H1 (cell line): ENCODE results near the gene APAF1. TPM values are rescaled to one million over a fixed set of nuclear protein-coding genes. Genes with fewer than 3 reads are reported as not detected.

Experiments
- CTCF ChIA-PET: fragments of 300-600 bp; sonication (Branson Sonifier 250); formaldehyde crosslinking; loops from one replicate; lab custom pipeline; 2021; ENCODE audit not compliant: partially characterized antibody; lab: Charles Lee
- POLR2A ChIA-PET: fragments of 300-600 bp; sonication (Branson Sonifier 250); formaldehyde crosslinking; loops from one replicate; lab custom pipeline; 2021; ENCODE audit warnings: inconsistent platforms; ENCODE audit not compliant: partially characterized antibody; lab: Charles Lee
- DNase-seq, 2 experiments: peaks; one replicate each; pipeline versions ENCODE4 v3.0.0 to v3.0.0-alpha.2; 2010 to 2022; ENCODE audit warnings: low spot score in 2 of 2, low read depth in 1 of 2, mixed read lengths in 1 of 2
- FAIRE-seq: peaks from 2 replicates; lab custom pipeline; 2011; peaks lifted over from hg19 to GRCh38; lab: Jason Lieb, UNC
- H2AFZ ChIP-seq: 2 replicates; pipeline ENCODE4 v1.8.1; 2012; ENCODE audit warnings: low read length, inconsistent platforms
- H2AK5ac ChIP-seq: 2 replicates; pipeline ENCODE4 v1.6.1; 2013; ENCODE audit warnings: low read depth, low read length
- H2BK120ac ChIP-seq: replicated peaks from 2 replicates; pipeline ENCODE3; 2013; ENCODE audit warnings: low read depth, low read length, inconsistent platforms
- H2BK12ac ChIP-seq: 2 replicates; pipeline ENCODE4 v1.6.1; 2013; ENCODE audit warnings: low read depth, low read length
- H2BK15ac ChIP-seq: 2 replicates; pipeline ENCODE4 v1.6.1; 2013; ENCODE audit warnings: low read length
- H2BK20ac ChIP-seq: 2 replicates; pipeline ENCODE4 v1.6.1; 2013; ENCODE audit warnings: low read length
- H2BK5ac ChIP-seq: 2 replicates; pipeline ENCODE4 v1.6.1; 2013; ENCODE audit warnings: low read depth, low read length
- H3K14ac ChIP-seq: 2 replicates; pipeline ENCODE4 v1.6.1; 2013; ENCODE audit warnings: inconsistent platforms; ENCODE audit not compliant: insufficient read length
- H3K18ac ChIP-seq: 2 replicates; pipeline ENCODE4 v1.6.1; 2013; ENCODE audit warnings: low read length; ENCODE audit errors: extremely low read depth
- H3K23ac ChIP-seq: 2 replicates; pipeline ENCODE4 v1.6.1; 2013; ENCODE audit warnings: inconsistent platforms; ENCODE audit not compliant: insufficient read length
- H3K23me2 ChIP-seq: 2 replicates; pipeline ENCODE4 v1.6.1; 2013; ENCODE audit warnings: low read depth, low read length
- H3K27ac ChIP-seq: 2 replicates; pipeline ENCODE4 v1.6.1; 2011; ENCODE audit warnings: low read depth, low read length, inconsistent platforms
- H3K27me3 ChIP-seq, 4 experiments: replicated peaks in 1 of 4; 1 replicate in 1 of 4; 2 replicates in 3 of 4; pipeline versions ENCODE4 v1.6.1 to v1.8.1; 2011 to 2013; ENCODE audit warnings: low read length in 3 of 4, mild to moderate bottlenecking in 3 of 4, inconsistent platforms in 2 of 4, mixed read lengths in 2 of 4, moderate library complexity in 1 of 4; ENCODE audit not compliant: control insufficient read depth in 3 of 4, insufficient read depth in 3 of 4; ENCODE audit errors: extremely low read depth in 1 of 4
- H3K36me3 ChIP-seq, 4 experiments: 2 replicates each; pipeline versions ENCODE4 v1.6.1 to v1.8.1; 2011 to 2013; ENCODE audit warnings: mild to moderate bottlenecking in 4 of 4, low read length in 3 of 4, moderate library complexity in 2 of 4, control low read depth in 1 of 4, inconsistent platforms in 1 of 4; ENCODE audit not compliant: insufficient read depth in 4 of 4, control insufficient read depth in 2 of 4
- H3K4ac ChIP-seq: replicated peaks from 2 replicates; pipeline ENCODE3; 2013; ENCODE audit warnings: low read length, low read depth, mixed read lengths, inconsistent platforms; ENCODE audit not compliant: insufficient read length
- H3K4me1 ChIP-seq, 4 experiments: replicated peaks in 1 of 4; 1 replicate in 1 of 4; 2 replicates in 3 of 4; pipeline versions ENCODE4 v1.6.1 to v1.8.1; 2011 to 2013; ENCODE audit warnings: low read length in 3 of 4, inconsistent platforms in 2 of 4, mixed read lengths in 1 of 4; ENCODE audit not compliant: insufficient read depth in 4 of 4, control insufficient read depth in 3 of 4
- H3K4me2 ChIP-seq, 2 experiments: 2 replicates each; pipeline versions ENCODE4 v1.6.1 to v1.8.1; 2011 to 2013; ENCODE audit warnings: low read depth in 2 of 2, low read length in 2 of 2, control low read depth in 1 of 2, inconsistent platforms in 1 of 2, mild to moderate bottlenecking in 1 of 2; ENCODE audit not compliant: insufficient read depth in 1 of 2
- H3K4me3 ChIP-seq, 4 experiments: fragments of 200-600, 300-600 bp in 1 of 4; sonication (generic), shearing (Covaris generic), sonication (Bioruptor Twin) in 1 of 4; 2 replicates each; pipeline versions ENCODE4 v1.5.1 to v1.8.1; 2011 to 2016; ENCODE audit warnings: low read length in 4 of 4, low read depth in 3 of 4, control low read depth in 2 of 4, inconsistent platforms in 2 of 4, mild to moderate bottlenecking in 2 of 4, mixed read lengths in 1 of 4, moderate library complexity in 1 of 4; ENCODE audit not compliant: insufficient read depth in 2 of 4; ENCODE audit errors: extremely low read depth in 1 of 4
- H3K56ac ChIP-seq: replicated peaks from 2 replicates; pipeline ENCODE3; 2013; ENCODE audit warnings: low read depth, mild to moderate bottlenecking, mixed read lengths, low read length, inconsistent platforms; ENCODE audit not compliant: insufficient read length
- H3K79me1 ChIP-seq: 2 replicates; pipeline ENCODE4 v1.6.1; 2013; ENCODE audit warnings: low read depth, low read length, control low read depth
- H3K79me2 ChIP-seq, 2 experiments: 2 replicates each; pipeline versions ENCODE4 v1.6.1 to v1.8.1; 2012 to 2013; ENCODE audit warnings: low read length in 2 of 2, mild to moderate bottlenecking in 2 of 2, inconsistent platforms in 1 of 2; ENCODE audit not compliant: insufficient read depth in 2 of 2, control insufficient read depth in 1 of 2
- H3K9ac ChIP-seq, 4 experiments: replicated peaks in 1 of 4; 1 replicate in 1 of 4; 2 replicates in 3 of 4; pipeline versions ENCODE4 v1.6.1 to v1.8.1; 2011 to 2013; ENCODE audit warnings: low read depth in 3 of 4, low read length in 3 of 4, control low read depth in 2 of 4, mild to moderate bottlenecking in 2 of 4, moderate library complexity in 2 of 4, inconsistent platforms in 1 of 4; ENCODE audit errors: extremely low read depth in 1 of 4
- H3K9me3 ChIP-seq, 2 experiments: 2 replicates each; pipeline versions ENCODE4 v1.6.1 to v1.8.1; 2012 to 2013; ENCODE audit warnings: mild to moderate bottlenecking in 2 of 2, moderate library complexity in 2 of 2, control low read depth in 1 of 2, inconsistent platforms in 1 of 2, low read depth in 1 of 2, low read length in 1 of 2, mixed read lengths in 1 of 2; ENCODE audit not compliant: insufficient read depth in 2 of 2
- H4K20me1 ChIP-seq, 2 experiments: replicated peaks in 1 of 2; 2 replicates each; pipeline versions ENCODE3 to v1.8.1; 2011 to 2013; ENCODE audit warnings: inconsistent platforms in 2 of 2, low read length in 2 of 2, mild to moderate bottlenecking in 1 of 2; ENCODE audit not compliant: insufficient read depth in 2 of 2, control insufficient read depth in 1 of 2
- H4K5ac ChIP-seq: 2 replicates; pipeline ENCODE4 v1.6.1; 2013; ENCODE audit warnings: low read length, low read depth, mixed read lengths, inconsistent platforms; ENCODE audit not compliant: insufficient read length
- H4K8ac ChIP-seq: 2 replicates; pipeline ENCODE4 v1.8.0; 2013; ENCODE audit warnings: mild to moderate bottlenecking, moderate library complexity, low read length, inconsistent platforms; ENCODE audit not compliant: insufficient read depth; ENCODE audit errors: extremely low read depth
- H4K91ac ChIP-seq: replicated peaks from 2 replicates; pipeline ENCODE3; 2013; ENCODE audit warnings: low read length, mixed read lengths, inconsistent platforms; ENCODE audit not compliant: insufficient read length
- CREB1 ChIP-seq: IDR thresholded peaks from 2 replicates; pipeline ENCODE4 v1.6.1; 2012; ENCODE audit warnings: inconsistent platforms
- PHF8 ChIP-seq: fragments of 200-600 bp; sonication (generic); conservative IDR thresholded peaks from 2 replicates; pipeline ENCODE4 v1.7.1; 2012; ENCODE audit warnings: low read depth, mild to moderate bottlenecking, inconsistent platforms, low read length, moderate library complexity
- RBBP5 ChIP-seq: IDR thresholded peaks from 2 replicates; pipeline ENCODE4 v1.7.1; 2012; ENCODE audit warnings: low read depth, mild to moderate bottlenecking, inconsistent platforms, low read length, moderate library complexity, borderline replicate concordance
- WGBS, 2 experiments: shearing (Covaris generic) in 1 of 2; methylation state at CpG; one replicate each; pipeline versions ENCODE4 v1.1.6 to v1.1.7; 2013 to 2015; ENCODE audit warnings: low lambda C conversion rate in 2 of 2, mixed read lengths in 2 of 2, inconsistent platforms in 1 of 2, low coverage in 1 of 2, missing lambda C conversion rate in 1 of 2; ENCODE audit not compliant: insufficient replicate concordance in 2 of 2, insufficient coverage in 1 of 2, insufficient read length in 1 of 2; ENCODE audit errors: extremely low coverage in 1 of 2, missing lambda C conversion rate in 1 of 2; 5-methylcytosine and 5-hydroxymethylcytosine counted together
- long read RNA-seq, 2 experiments: library from RNA in 1 of 2; library from capped mRNA in 1 of 2; stranded (forward); transcript quantifications; one replicate each; pipeline ENCODE4 v2.0.0, GENCODE V29; 2021; ENCODE audit warnings: inconsistent platforms in 1 of 2
- polyA minus RNA-seq, 3 experiments: library from RNA; depleted of rRNA, polyadenylated mRNA; stranded (reverse); fragments of >200 nt; gene quantifications; 1 replicate in 2 of 3; 2 replicates in 1 of 3; pipeline ENCODE4 v1.2.3, GENCODE V29; 2011
- polyA plus RNA-seq, 7 experiments: library from polyadenylated mRNA; depleted of rRNA in 3 of 7; stranded (reverse) in 5 of 7; unstranded in 2 of 7; fragments of >200 nt in 5 of 7; fragments of 200-250 nt in 2 of 7; gene quantifications; 1 replicate in 5 of 7; 2 replicates in 1 of 7; 4 replicates in 1 of 7; pipeline versions ENCODE4 v1.2.1 to v1.2.3, GENCODE V29; 2011 to 2013; ENCODE audit warnings: missing spikeins in 2 of 7, mixed read lengths in 2 of 7
- total RNA-seq: library from RNA; stranded (reverse); fragmentation: NEBNext Ultra II Directional; extraction: Animal tissue kit (Norgen Biotek cat#: 25700); gene quantifications from 2 replicates; pipeline ENCODE4 v1.2.1, GENCODE V29; 2021

APAF1 gene, protein sequence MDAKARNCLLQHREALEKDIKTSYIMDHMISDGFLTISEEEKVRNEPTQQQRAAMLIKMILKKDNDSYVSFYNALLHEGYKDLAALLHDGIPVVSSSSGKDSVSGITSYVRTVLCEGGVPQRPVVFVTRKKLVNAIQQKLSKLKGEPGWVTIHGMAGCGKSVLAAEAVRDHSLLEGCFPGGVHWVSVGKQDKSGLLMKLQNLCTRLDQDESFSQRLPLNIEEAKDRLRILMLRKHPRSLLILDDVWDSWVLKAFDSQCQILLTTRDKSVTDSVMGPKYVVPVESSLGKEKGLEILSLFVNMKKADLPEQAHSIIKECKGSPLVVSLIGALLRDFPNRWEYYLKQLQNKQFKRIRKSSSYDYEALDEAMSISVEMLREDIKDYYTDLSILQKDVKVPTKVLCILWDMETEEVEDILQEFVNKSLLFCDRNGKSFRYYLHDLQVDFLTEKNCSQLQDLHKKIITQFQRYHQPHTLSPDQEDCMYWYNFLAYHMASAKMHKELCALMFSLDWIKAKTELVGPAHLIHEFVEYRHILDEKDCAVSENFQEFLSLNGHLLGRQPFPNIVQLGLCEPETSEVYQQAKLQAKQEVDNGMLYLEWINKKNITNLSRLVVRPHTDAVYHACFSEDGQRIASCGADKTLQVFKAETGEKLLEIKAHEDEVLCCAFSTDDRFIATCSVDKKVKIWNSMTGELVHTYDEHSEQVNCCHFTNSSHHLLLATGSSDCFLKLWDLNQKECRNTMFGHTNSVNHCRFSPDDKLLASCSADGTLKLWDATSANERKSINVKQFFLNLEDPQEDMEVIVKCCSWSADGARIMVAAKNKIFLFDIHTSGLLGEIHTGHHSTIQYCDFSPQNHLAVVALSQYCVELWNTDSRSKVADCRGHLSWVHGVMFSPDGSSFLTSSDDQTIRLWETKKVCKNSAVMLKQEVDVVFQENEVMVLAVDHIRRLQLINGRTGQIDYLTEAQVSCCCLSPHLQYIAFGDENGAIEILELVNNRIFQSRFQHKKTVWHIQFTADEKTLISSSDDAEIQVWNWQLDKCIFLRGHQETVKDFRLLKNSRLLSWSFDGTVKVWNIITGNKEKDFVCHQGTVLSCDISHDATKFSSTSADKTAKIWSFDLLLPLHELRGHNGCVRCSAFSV (N-terminal part only)
- 21.0 and 22.6 TPM in 2 replicates for total RNA-seq
- polyA plus RNA-seq (2011; rRNA removed) = 4.3 and 4.7 TPM in 2 replicates
- 6.6 TPM for polyA plus RNA-seq (2011; cell fraction: cytosol; rRNA removed)
- 5.2 TPM for polyA plus RNA-seq (2011; cell fraction: nucleus; rRNA removed)
- 4.7 to 12.4 TPM (median 7.9 TPM) in 4 replicates for polyA plus RNA-seq (2012, experiment 1 of 2)
- polyA plus RNA-seq (2012, experiment 2 of 2) = 1.1 TPM
- 7.8 TPM for polyA plus RNA-seq (2013, experiment 1 of 2)
- 6.4 TPM for polyA plus RNA-seq (2013, experiment 2 of 2)
- 10.2 and 15.1 TPM in 2 replicates for polyA minus RNA-seq (2011; rRNA and poly(A)+ RNA removed)
- 11.2 TPM for polyA minus RNA-seq (2011; cell fraction: cytosol; rRNA and poly(A)+ RNA removed)
- polyA minus RNA-seq (2011; cell fraction: nucleus; rRNA and poly(A)+ RNA removed) = 13.9 TPM
- long read RNA-seq, experiment 1, partial matches to known transcripts = 0 of 3 reads
- long read RNA-seq, experiment 1, other reads (novel, unspliced or antisense) = 3 of 3 reads
- long read RNA-seq, experiment 2 = 0 reads

DNA sequence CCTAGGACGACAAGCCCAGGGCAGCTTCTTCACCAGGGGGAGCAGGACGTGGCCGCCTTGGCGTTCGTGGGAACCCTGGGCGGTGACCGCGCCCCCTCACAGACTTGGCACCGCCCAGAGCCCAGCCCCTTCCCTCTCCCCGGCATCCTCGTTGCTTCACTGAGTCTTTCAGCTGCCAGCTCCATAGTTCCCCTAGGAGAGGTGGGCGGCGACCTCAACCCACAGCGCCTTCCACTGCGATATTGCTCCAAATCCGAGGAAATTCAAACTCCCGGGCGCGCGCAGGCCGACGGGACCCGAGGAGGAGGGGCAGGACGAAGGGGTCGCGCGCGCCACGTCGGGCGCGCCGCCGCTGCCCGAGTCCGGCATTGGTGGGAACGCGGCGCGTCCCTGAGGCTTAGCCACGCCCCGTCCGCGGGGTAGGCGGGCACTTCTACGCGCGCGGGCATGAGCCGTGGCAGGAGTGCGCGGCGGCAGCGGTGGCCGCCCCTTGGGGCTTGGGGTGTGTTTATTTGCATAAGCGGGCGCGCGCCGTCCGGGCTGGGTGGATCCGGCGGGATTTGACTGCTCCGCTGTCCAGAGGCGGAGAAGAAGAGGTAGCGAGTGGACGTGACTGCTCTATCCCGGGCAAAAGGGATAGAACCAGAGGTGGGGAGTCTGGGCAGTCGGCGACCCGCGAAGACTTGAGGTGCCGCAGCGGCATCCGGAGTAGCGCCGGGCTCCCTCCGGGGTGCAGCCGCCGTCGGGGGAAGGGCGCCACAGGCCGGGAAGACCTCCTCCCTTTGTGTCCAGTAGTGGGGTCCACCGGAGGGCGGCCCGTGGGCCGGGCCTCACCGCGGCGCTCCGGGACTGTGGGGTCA lies at the start of gene APAF1, which contains the start of gene IKBIP:
TSS of gene APAF1 (plus strand) at position 579 of the 860 bp plus-strand sequence. CDS start 3,070 bp downstream, outside the sequence.
TSS of gene IKBIP (minus strand) at position 77 of the 860 bp plus-strand sequence. CDS start 87 bp downstream, outside the sequence.
- Histone ChIP-seq H2BK20ac (no peak within 1 kb of the TSS), H2BK15ac (no peak within 1 kb of the TSS), H2BK120ac (no peak within 1 kb of the TSS), H3K23ac (no peak within 1 kb of the TSS), H3K4me3 (peak within 1 kb of the TSS; percentile 78 to 95 (median 88)), H3K4ac (peak within 1 kb of the TSS; percentile 48), H4K8ac (peak within 1 kb of the TSS; percentile 76; the same call in 1 of the 2 replicates), H3K18ac (peak within 1 kb of the TSS; percentile 96), H3K14ac (no peak within 1 kb of the TSS), H3K4me1 (no peaks in the 10 kb centered on the region; a peak in 1 of 7 replicates), H2AK5ac (no peak within 1 kb of the TSS), H3K4me2 (peak within 1 kb of the TSS; percentile 73 to 92), H4K20me1 (peaks cover 0 to 2% of the 10 kb centered on the region in 2 experiments), H2AFZ (peak within 1 kb of the TSS; percentile 72), H3K36me3 (peaks cover 3 to 10% (median 5%) of the 10 kb centered on the region in 4 experiments; a peak in 7 of 8 replicates), H4K5ac (peak within 1 kb of the TSS; percentile 59), H3K9me3 (no peaks in the 10 kb centered on the region), H3K9ac (peak within 1 kb of the TSS; percentile 62 to 86 (median 76); a peak in 6 of 7 replicates), H4K91ac (no peak within 1 kb of the TSS), H2BK12ac (no peak within 1 kb of the TSS), H3K27me3 (no peaks in the 10 kb centered on the region), H3K79me2 (peaks cover 0 to 16% of the 10 kb centered on the region in 2 experiments; a peak in 2 of 4 replicates), H3K27ac (peak within 1 kb of the TSS; percentile 15; the same call in 1 of the 2 replicates), H3K23me2 (peaks cover 8% of the 10 kb centered on the region), H3K56ac (peak within 1 kb of the TSS; percentile 77), H2BK5ac (peak within 1 kb of the TSS; percentile 78; the same call in 1 of the 2 replicates), H3K79me1 (no peaks in the 10 kb centered on the region; the same call in 1 of the 2 replicates)
- DNase-seq (peak; percentile 79 to 97), FAIRE-seq (no peak)
- ChIA-PET POLR2A (interaction anchor here (0.6 to 1.7 kb wide), 8 partner anchors 8 to 132 kb away, joined by 3 to 7 read pairs (median 4); partner anchors contain the start of genes SLC25A3 and TMPO), CTCF (interaction anchor here (1.4 kb wide), 2 partner anchors 9 to 13 kb away, joined by 3 read pairs; no protein-coding TSS in a partner anchor)
- WGBS, 2 experiments = 2% methylated on average over 44 of the region's 91 CpGs; no CpG with 5 or more reads in 1 of the 2 experiments
- TF ChIP-seq RBBP5 (peak; percentile 95), CREB1 (peak; percentile 57; the same call in 1 of the 2 replicates), PHF8 (peak; percentile 41; the same call in 1 of the 2 replicates)
